ENCODE data around the gene TSHR. TPM values are rescaled to one million over a fixed set of nuclear protein-coding genes. Genes with fewer than 3 reads are reported as not detected.

TSHR gene
- total RNA-seq, 3 donors from 2014 or later = 0.60 TPM; not detected in 2

DNA sequence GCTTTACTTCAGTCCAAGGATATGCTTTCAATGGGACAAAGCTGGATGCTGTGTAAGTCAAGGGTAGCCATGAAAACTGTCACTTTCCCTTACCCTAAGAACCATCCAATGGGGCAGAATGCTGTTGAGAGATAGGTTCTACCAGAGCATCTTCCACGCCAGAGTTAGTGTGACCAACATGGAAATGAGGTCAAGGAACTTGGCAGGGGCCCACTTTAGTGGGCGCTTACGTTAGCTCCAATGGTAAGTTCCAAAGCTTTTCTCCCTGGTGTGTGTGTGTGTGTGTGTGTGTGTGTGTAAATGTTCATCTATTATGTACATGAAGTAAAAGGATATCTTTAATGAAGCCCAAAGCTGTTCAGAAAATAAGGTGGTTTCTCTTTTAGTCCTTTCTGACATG, 141.2 kb downstream of the TSHR start:
- ATAC-seq = no peak
- no peaks in the 10 kb centered on the region for H3K36me3 ChIP-seq (ENCODE audit: low read depth)
- H3K4me1 ChIP-seq (ENCODE audit: low read depth) = no peaks in the 10 kb centered on the region
- TF ChIP-seq, protein P1, sequence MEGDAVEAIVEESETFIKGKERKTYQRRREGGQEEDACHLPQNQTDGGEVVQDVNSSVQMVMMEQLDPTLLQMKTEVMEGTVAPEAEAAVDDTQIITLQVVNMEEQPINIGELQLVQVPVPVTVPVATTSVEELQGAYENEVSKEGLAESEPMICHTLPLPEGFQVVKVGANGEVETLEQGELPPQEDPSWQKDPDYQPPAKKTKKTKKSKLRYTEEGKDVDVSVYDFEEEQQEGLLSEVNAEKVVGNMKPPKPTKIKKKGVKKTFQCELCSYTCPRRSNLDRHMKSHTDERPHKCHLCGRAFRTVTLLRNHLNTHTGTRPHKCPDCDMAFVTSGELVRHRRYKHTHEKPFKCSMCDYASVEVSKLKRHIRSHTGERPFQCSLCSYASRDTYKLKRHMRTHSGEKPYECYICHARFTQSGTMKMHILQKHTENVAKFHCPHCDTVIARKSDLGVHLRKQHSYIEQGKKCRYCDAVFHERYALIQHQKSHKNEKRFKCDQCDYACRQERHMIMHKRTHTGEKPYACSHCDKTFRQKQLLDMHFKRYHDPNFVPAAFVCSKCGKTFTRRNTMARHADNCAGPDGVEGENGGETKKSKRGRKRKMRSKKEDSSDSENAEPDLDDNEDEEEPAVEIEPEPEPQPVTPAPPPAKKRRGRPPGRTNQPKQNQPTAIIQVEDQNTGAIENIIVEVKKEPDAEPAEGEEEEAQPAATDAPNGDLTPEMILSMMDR (IDR thresholded peaks at IDR 0.05) = no peak
- H3K9me3 ChIP-seq = no peaks in the 10 kb centered on the region
- no peak for DNase-seq
- no peak overlapping the region for H3K4me3 ChIP-seq
- intact Hi-C loops (cut with DNase I, micrococcal nuclease) = no loop called here

DNA sequence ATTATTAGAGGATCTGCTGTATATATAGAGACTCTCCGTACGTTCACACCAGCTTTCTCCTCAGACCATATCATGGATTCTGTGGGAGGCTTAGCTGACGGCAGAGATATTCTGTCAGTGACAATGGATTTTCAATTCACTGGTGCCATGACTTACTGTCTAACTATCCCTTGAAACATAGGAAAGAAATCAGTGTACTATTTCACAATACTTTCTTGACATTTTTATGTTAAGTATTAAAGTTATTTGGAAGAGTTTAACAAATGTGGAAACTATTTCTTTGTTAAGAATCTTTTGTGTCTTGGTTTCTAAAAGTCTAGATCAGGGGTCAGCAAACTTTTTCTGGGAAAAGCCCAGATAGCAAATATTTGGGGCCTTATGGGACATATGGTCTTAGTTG, 146.8 kb downstream of the TSHR start:
- no peaks in the 10 kb centered on the region for H3K36me3 ChIP-seq (ENCODE audit: low read depth)
- DNase-seq (no peak), ATAC-seq (no peak)
- TF ChIP-seq, protein P1 (IDR thresholded peaks at IDR 0.05) = no peak
- intact Hi-C loops (cut with DNase I, micrococcal nuclease) = no loop called here
- H3K9me3 ChIP-seq = no peaks in the 10 kb centered on the region
- H3K4me3 ChIP-seq = no peak overlapping the region
- H3K4me1 ChIP-seq (ENCODE audit: low read depth) = no peaks in the 10 kb centered on the region

DNA sequence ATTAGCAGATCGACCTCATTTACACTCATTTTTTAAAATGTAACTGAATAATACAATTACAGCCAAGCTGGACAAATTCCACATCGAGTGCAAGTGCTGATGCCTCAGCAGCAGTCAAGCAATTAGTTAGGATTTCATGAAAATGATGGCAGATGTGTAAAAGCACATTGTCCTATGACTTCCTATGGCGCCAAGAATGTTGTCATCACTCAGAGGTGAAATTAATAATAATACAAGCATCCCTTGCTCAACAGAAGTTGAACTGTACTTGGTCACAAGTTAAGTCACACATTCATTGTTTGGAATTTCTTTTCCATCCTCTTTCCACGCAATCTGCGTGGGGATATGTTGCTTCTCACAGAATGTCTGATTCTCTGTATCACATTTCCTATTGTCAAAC, 148.0 kb downstream of the TSHR start:
- ATAC-seq = no peak
- Histone ChIP-seq H3K9me3 (no peaks in the 10 kb centered on the region), H3K4me3 (no peak overlapping the region), H3K4me1 (ENCODE audit: low read depth) (no peaks in the 10 kb centered on the region), H3K36me3 (ENCODE audit: low read depth) (no peaks in the 10 kb centered on the region)
- intact Hi-C loops (cut with DNase I, micrococcal nuclease) = no loop called here
- DNase-seq = no peak
- TF ChIP-seq, protein P1 (IDR thresholded peaks at IDR 0.05) = no peak

DNA sequence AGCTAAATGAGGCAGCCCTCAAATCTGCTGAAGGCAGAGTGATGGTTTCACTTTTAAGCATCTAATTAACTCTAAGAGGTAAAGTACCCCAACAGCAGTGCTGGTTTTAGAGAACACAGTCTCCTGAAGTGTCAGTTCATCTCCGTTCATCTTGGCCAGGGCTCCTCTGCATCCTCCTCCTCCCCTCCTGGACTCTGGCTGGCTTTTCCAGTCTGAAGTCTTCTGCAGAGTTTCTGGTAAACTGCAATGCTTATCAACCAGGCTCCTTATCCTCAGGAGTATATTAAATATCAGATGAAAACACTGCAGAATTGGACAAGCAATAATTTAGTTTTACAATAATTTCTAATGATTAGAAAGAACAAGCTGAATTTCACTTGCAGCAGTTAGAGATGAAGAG, 150.0 kb downstream of the TSHR start:
- no peaks in the 10 kb centered on the region for H3K36me3 ChIP-seq (ENCODE audit: low read depth)
- ATAC-seq (no peak), DNase-seq (no peak)
- no peaks in the 10 kb centered on the region for H3K4me1 ChIP-seq (ENCODE audit: low read depth)
- H3K9me3 ChIP-seq = no peaks in the 10 kb centered on the region
- H3K4me3 ChIP-seq = no peak overlapping the region
- intact Hi-C loops (cut with DNase I, micrococcal nuclease) = no loop called here
- TF ChIP-seq, protein P1 (IDR thresholded peaks at IDR 0.05) = no peak

DNA sequence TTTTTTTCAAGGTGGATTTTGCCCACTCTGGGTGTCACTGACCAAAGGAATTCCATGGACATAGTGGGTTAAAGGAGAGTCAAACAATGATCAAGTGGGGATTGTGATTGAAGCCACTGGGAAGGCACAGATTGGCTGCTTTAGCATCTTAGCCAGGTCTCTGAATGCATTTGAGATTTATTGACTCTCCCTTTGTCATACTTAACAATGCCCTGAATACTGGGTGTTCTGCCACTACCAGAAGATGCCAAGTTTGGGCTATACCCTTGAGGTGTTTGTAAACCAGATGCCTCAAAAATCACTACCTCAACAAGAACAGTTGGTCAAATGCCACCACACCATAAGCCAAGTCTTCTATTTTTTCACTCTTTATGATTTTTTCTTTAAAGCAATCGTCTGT, 150.5 kb downstream of the TSHR start:
- H3K9me3 ChIP-seq = no peaks in the 10 kb centered on the region
- H3K4me1 ChIP-seq (ENCODE audit: low read depth) = no peaks in the 10 kb centered on the region
- no peak for DNase-seq
- no peaks in the 10 kb centered on the region for H3K36me3 ChIP-seq (ENCODE audit: low read depth)
- intact Hi-C loops (cut with DNase I, micrococcal nuclease) = no loop called here
- no peak overlapping the region for H3K4me3 ChIP-seq
- no peak for ATAC-seq
- TF ChIP-seq, protein P1 (IDR thresholded peaks at IDR 0.05) = no peak

DNA sequence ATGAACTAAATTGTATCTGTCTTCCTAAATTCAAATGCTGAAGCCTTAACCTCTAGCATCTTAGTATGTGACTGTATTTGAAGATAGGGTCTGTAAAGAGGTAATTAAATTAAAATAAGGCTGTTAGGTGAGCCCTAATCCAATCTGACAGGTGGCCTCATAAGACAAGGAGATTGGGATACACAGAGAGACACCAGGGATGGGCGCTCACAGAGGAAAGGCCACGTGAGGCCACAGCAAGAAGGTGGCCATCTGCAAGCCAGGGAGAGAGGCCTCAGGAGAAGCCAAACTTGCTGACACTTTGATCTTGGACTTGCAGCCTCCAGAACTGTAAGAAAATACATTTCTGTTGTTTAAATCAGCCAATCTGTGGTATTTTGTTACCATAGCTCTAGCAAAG, 154.8 kb downstream of the TSHR start:
- Histone ChIP-seq H3K9me3 (no peaks in the 10 kb centered on the region), H3K4me1 (ENCODE audit: low read depth) (no peaks in the 10 kb centered on the region), H3K4me3 (no peak overlapping the region), H3K36me3 (ENCODE audit: low read depth) (no peaks in the 10 kb centered on the region)
- no peak for DNase-seq
- no peak for ATAC-seq
- intact Hi-C loops (cut with DNase I, micrococcal nuclease) = no loop called here
- TF ChIP-seq, protein P1 (IDR thresholded peaks at IDR 0.05) = no peak

Measured in mucosa of descending colon (tissue), 3 donors.